ENCODE results near the gene SMCO2.

The SMCO2 gene

DNA sequence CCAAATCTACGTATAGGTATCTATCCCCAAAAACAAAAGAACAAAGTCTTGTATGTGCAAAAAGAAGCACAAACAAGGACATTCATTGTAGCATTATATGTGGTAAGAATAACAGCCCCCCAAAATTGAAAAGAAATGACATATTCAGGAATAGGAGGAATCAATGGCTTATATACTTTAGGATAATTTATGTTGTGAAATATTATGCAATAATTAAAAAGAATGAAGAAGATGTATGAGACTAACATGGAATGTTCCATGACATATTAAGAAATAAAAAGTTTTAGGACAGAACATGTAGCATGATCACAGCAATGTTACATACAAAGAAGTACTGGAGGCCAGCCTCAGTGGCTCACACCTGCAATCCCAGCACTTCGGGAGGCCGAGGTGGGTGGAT is 9.1 kb downstream of the SMCO2 start:
- no peak for DNase-seq

- no peak for DNase-seq
Observed at GRCh38 chr12:27456618-27457017, 10.1 kb downstream of the SMCO2 start.

DNA sequence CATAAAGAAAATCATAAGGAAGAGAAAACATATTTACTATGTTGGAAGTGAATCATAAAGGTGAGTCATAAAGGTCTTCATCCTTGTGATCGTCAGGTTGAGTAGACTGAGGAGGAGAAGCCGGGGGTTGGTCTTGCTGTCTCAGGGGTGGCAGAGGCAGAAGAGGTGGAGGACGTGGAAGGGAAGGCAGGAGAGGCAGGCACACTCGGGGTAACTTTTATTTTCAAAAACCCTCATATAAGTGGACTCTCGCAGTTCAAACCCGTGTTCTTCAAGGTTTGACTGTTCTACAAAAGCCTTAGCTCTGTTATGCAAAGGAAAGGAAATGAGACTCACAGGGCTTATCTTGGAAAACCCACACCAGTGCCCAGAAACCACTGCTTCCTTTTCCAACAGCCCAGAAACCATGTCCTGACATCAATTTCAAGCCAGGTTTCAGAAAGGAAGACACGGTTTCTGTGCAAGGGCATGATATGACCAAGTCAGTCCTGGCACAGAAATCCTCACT is 14.0 kb downstream of the SMCO2 start:
- DNase-seq, result no peak

GRCh38 chr12:27462151-27462694 is 15.7 kb downstream of the SMCO2 start:
- no peak for DNase-seq

- no peak for DNase-seq
Observed at GRCh38 chr12:27462851-27463250, 16.3 kb downstream of the SMCO2 start.

GRCh38 chr12:27463511-27464219 is 17.1 kb downstream of the SMCO2 start:
- DNase-seq, result no peak

DNA sequence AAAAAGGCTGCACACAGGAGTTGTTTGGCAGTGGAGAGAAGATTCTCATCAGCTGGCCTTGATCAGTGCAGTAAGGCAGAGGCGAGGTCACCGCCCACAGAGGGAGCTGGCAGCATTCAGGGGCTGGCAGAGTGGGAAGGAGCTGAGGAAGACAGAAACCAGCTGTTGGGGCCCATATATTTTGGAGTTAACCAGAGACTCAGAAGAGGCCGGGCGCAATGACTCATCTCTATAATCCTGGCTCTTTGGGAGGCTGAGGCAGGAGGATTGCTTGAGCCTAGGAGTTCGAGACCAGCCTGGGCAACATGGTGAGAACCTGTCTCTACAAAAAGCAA is 17.7 kb downstream of the SMCO2 start:
- DNase-seq, result no peak

DNA sequence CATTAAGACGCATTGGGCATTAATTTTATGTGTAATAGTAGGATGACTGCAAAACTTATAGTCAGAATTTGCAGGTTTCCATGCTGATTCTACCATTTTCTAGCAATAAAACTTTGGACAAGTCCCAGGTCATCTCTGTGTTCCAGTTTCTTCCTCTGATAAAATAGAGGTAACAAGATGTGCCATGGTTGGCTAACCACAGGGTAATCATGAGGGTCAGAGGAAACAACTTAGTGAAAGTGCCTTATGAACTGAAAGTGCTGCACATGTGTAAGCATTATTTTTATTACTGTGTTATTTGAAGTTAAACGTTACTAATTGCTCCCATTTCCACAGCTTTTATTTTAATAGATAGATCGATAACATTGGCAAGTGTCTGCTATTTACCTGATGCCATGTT is 21.1 kb downstream of the SMCO2 start:
- no peak for DNase-seq

GRCh38 chr12:27468241-27468640 is 21.7 kb downstream of the SMCO2 start:
- DNase-seq, result no peak

DNA sequence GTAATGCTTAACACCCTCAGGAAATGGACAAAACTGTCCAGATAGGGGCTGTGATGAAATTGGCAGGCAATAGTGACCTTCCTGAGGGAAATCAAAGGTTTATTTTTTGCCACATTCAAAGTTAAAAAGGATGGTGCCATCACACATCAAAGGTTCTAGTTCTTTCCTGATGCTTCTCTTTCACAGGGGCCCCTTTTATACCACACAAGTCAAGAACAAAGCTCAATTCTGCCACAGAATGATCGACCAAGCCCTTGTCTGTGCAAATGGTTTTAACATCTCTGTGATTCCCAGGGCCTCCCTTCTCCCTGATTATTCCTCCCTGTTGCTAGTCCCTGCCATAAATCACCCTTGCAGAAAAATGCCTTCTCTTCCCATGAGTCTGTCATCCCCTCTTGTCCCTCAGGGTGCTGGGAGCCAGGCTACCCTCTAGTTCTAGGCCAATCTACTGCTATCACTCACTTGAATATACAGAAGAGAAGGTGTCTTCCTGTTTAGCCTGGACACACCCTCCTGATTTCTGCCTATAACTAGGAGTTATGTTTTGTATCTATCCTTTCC is 22.7 kb downstream of the SMCO2 start:
- DNase-seq, result no peak

GRCh38 chr12:27472604-27473003 is 26.1 kb downstream of the SMCO2 start:
- DNase-seq, result no peak

DNA sequence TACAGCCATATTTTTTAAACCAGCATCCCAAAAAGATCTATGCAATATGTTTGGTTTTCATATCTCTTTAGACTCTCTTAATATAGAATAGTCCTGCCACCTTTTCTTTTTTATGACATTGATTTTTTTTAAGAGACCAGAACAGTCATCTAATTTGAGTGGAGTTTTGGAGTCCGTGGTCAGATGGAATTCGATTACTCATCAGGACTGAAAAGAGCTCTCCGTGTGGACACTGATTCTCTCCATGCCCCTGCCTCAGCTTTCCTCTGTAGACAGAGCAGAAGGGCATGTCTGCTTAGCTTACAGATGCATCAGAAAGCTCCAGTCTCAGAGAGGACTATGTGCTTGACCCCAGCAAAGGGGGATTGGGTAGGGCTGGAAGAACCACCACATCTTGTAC is 27.8 kb downstream of the SMCO2 start:
- no peak for DNase-seq

GRCh38 chr12:27477049-27477448 is 30.5 kb downstream of the SMCO2 start:
- no peak for DNase-seq

- no peak for DNase-seq
Observed at GRCh38 chr12:27478949-27479348, 32.4 kb downstream of the SMCO2 start.

DNA sequence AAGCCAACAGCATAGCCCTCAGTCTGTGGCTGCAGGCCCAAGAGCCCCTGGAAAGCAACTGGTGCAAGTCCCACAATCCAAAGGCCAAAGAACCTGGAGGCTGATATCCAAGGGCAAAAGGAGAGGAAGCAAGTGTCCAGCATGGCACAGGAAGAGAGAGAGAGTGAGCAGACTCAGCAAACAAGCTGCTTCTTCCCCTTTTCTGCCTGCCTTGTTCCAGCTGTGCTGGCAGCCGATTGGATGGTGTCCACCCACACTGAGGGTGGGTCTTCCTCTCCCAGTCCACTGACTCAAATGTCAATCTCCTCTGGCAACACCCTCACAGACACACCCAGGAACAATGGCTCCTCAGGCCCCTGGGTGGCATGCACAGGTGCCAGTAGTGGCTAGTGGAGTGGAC is 33.5 kb downstream of the SMCO2 start:
- DNase-seq, result no peak

DNA sequence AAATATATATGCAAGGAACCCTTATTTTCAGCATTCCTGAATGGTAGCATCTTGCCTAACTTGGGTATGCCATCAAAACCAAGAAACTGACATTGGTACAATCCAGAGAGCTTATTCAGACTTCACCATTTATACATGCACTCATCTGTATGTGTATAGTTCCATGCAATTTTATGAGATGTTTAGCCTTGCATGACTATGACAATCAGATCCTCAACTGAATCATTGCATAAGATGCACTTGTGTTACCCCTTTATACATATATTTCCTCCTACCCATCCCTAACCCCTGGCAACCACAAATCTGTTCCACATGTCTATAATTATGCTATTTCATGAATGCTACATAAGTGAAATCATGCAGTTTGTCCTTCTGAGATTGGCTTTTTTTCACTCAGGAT is 40.4 kb downstream of the SMCO2 start:
- DNase-seq, result no peak

GRCh38 chr12:27488479-27488878 is 41.9 kb downstream of the SMCO2 start:
- no peak for DNase-seq

DNA sequence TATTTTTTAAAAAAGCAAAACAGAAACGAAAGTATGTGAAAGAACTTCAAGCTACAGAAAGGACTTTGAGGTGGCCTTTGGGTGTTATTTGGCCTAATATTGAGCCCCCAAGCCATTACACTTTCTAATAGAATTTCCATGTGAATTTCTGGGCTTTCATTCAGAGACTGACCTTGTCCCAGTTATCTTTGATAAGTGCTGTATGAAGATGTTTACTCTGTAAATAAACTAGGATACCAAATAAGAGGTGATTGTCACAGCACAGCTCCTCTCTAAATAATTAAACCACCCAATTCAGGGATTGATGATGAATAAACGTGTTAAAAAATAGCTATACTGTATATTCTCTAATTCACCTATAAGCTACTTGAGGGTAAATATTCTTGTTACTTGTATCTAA is 44.7 kb downstream of the SMCO2 start:
- DNase-seq, result no peak

DNA sequence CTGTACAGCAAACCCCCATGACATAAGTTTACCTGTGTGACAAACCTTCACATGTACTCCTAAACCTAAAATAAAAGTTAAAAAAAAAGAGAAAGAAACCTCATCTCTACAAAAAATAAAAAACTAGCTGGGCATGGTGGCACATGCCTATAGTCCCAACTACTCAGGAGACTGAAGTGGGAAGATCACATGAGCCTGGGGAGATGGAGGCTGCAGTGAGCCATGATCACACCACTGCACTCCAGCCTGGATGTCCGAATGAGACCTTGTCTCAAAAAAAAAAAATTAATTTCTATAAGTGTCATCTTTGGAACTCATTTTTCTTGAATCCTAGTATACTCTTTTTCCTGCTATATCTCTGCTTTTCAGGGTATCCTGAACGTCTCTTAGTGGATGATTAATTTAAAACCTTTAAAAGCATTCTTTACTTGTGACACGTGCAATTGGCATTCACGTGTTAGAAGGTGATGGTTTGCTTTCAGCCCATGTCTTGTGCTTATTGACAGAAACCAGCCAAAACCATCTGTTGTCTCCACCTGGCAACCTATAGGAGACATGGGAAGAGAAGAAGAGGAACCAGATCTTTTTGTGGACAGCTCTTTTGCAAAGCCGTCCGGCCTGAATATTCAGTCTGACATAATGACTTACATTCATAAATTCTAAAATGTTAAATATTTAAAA is 46.9 kb downstream of the SMCO2 start:
- no peak for DNase-seq

- no peak for DNase-seq
Observed at GRCh38 chr12:27497446-27497845, 50.9 kb downstream of the SMCO2 start.

DNA sequence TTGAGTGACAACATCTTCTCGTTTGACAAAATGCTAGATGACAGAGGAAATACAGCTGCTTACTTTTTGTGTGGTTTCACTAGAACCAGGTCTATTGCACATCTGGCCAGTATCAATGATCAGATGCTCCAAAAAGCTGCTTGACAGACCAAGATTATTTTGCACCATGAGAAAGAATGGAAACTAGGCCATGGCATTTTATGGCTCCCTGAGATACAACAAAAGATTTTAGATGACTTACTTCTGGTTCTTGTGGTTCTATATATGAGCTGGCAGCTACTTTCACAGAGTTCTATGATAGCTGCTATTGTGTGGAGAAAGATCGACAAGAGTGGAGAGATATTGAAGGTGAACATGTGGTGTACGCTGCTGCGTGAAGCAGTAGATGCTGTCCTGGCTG is 51.6 kb downstream of the SMCO2 start:
- DNase-seq, result no peak

DNA sequence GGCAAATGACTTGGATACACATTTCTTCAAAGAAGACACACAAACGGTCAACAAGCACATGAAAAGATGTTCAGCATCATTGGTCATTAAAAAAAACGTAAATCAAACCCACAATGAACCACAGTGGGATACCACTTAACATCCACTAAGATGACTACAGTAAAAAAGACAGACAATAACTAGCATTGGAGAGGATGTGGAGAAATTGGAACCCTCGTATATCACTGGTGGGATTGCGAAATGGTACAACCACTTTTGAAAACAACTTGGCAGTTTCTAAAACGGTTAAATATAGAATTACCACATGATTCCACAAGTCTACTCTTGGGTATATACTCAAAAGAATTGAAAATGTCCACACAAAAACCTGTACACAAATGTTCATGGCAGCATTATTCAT is 52.2 kb downstream of the SMCO2 start:
- no peak for DNase-seq

DNA sequence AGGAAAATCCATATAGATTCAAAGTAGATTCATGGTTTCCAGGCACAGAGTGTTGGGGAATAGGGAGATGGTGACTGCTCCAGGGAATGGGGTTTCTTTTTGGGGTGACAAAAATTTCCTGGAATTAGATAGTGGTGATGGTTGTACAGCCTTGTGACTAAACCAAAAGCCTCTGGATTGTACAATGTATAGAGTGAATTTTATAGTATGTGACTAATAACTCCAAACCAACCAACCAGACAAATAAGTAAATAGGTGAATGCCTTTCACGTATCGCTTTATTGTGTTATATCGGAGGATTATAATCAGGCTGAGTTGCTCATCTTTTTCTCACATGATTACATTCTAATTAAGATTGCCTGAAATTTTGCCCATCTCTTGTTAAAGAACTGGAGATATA is 52.8 kb downstream of the SMCO2 start:
- no peak for DNase-seq

- no peak for DNase-seq
Observed at GRCh38 chr12:27500546-27500945, 54.0 kb downstream of the SMCO2 start.

All from cerebellar nuclear complex (tissue), 1 donor.